ENCODE data around the gene LHX5. TPM values are rescaled to one million over a fixed set of nuclear protein-coding genes. Genes with fewer than 3 reads are reported as not detected.
A peak's percentile ranks its signal among the peaks of the same experiment; 100 is the strongest.

Gene LHX5
- polyA plus RNA-seq, 3 donors from 2014 or later = not detected

GRCh38 chr12:113488322-113488721, 16.7 kb upstream of the LHX5 start:
- H3K4me3 Mint-ChIP-seq = no peak overlapping the region

GRCh38 chr12:113486722-113487121, 15.1 kb upstream of the LHX5 start:
- Mint-ChIP-seq H3K9me3 (peaks cover 0 to 4% (median 0%) of the 10 kb centered on the region in 6 donors), H3K36me3 (no peaks in the 10 kb centered on the region), H3K27me3 (ENCODE audit: low read depth in 3 of 3) (peaks cover 5 to 14% (median 13%) of the 10 kb centered on the region in 3 donors), H3K27ac (no peak overlapping the region), H3K4me1 (no peaks in the 10 kb centered on the region), H3K4me3 (no peak overlapping the region)
- DNase-seq = no peak

More at GRCh38 chr12:113488322-113488721, 16.7 kb upstream of the LHX5 start:
- DNase-seq = no peak
- Mint-ChIP-seq H3K27ac (no peak overlapping the region), H3K27me3 (ENCODE audit: low read depth in 3 of 3) (peaks cover 5 to 9% (median 6%) of the 10 kb centered on the region in 3 donors), H3K36me3 (no peaks in the 10 kb centered on the region), H3K4me1 (no peaks in the 10 kb centered on the region), H3K9me3 (peaks cover 0 to 2% (median 0%) of the 10 kb centered on the region in 6 donors)

GRCh38 chr12:113485330-113485729, 13.7 kb upstream of the LHX5 start:
- Mint-ChIP-seq H3K4me3 (no peak overlapping the region), H3K27ac (no peak overlapping the region), H3K27me3 (ENCODE audit: low read depth in 3 of 3) (peaks cover 13 to 25% (median 17%) of the 10 kb centered on the region in 3 donors), H3K9me3 (peaks cover 0 to 7% (median under 1%) of the 10 kb centered on the region in 6 donors), H3K36me3 (peaks cover 0 to 4% (median under 1%) of the 10 kb centered on the region in 3 donors), H3K4me1 (no peaks in the 10 kb centered on the region)
- no peak for DNase-seq

GRCh38 chr12:113482334-113482733, 10.7 kb upstream of the LHX5 start:
- Mint-ChIP-seq H3K27ac (no peak overlapping the region), H3K27me3 (ENCODE audit: low read depth in 3 of 3) (peaks cover 14 to 40% (median 27%) of the 10 kb centered on the region in 3 donors), H3K4me1 (no peaks in the 10 kb centered on the region), H3K36me3 (peaks cover 0 to 9% (median 4%) of the 10 kb centered on the region in 3 donors), H3K9me3 (peaks cover 0 to 12% (median 5%) of the 10 kb centered on the region in 6 donors), H3K4me3 (no peak overlapping the region)
- no peak for DNase-seq

GRCh38 chr12:113480336-113480971, 8.8 kb upstream of the LHX5 start:
- Mint-ChIP-seq H3K27me3 (ENCODE audit: low read depth in 3 of 3) (peaks cover 14 to 38% (median 25%) of the 10 kb centered on the region in 3 donors), H3K4me3 (no peak overlapping the region), H3K27ac (no peak overlapping the region), H3K4me1 (no peaks in the 10 kb centered on the region), H3K36me3 (peaks cover 0 to 9% (median 4%) of the 10 kb centered on the region in 3 donors), H3K9me3 (peaks cover 0 to 12% (median 5%) of the 10 kb centered on the region in 6 donors)
- DNase-seq = no peak

GRCh38 chr12:113479590-113480335, 8.1 kb upstream of the LHX5 start:
- peaks cover 17 to 45% (median 32%) of the 10 kb centered on the region in 3 donors for H3K27me3 Mint-ChIP-seq (ENCODE audit: low read depth in 3 of 3)
- H3K4me3 Mint-ChIP-seq = no peak overlapping the region
- H3K4me1 Mint-ChIP-seq = no peaks in the 10 kb centered on the region
- DNase-seq = peak in 1 of 3 donors; percentile 15
- H3K27ac Mint-ChIP-seq = no peak overlapping the region
- H3K9me3 Mint-ChIP-seq = peaks cover 0 to 12% (median 5%) of the 10 kb centered on the region in 6 donors
- H3K36me3 Mint-ChIP-seq = peaks cover 0 to 9% (median 4%) of the 10 kb centered on the region in 3 donors

GRCh38 chr12:113479216-113479589, 7.5 kb upstream of the LHX5 start:
- H3K4me3 Mint-ChIP-seq = no peak overlapping the region
- H3K36me3 Mint-ChIP-seq = peaks cover 0 to 9% (median 4%) of the 10 kb centered on the region in 3 donors
- peaks cover 16 to 49% (median 36%) of the 10 kb centered on the region in 3 donors for H3K27me3 Mint-ChIP-seq (ENCODE audit: low read depth in 3 of 3)
- DNase-seq = no peak
- peaks cover 0 to 12% (median 5%) of the 10 kb centered on the region in 6 donors for H3K9me3 Mint-ChIP-seq
- H3K27ac Mint-ChIP-seq = no peak overlapping the region
- H3K4me1 Mint-ChIP-seq = no peaks in the 10 kb centered on the region

GRCh38 chr12:113478351-113479011, 6.8 kb upstream of the LHX5 start:
- peaks cover 0 to 12% (median 5%) of the 10 kb centered on the region in 6 donors for H3K9me3 Mint-ChIP-seq
- no peaks in the 10 kb centered on the region for H3K4me1 Mint-ChIP-seq
- no peak overlapping the region for H3K4me3 Mint-ChIP-seq
- H3K27me3 Mint-ChIP-seq (ENCODE audit: low read depth in 3 of 3) = peaks cover 17 to 52% (median 36%) of the 10 kb centered on the region in 3 donors
- no peak overlapping the region for H3K27ac Mint-ChIP-seq
- DNase-seq = no peak
- peaks cover 0 to 9% (median 4%) of the 10 kb centered on the region in 3 donors for H3K36me3 Mint-ChIP-seq

- DNase-seq = no peak
- Mint-ChIP-seq H3K4me1 (no peaks in the 10 kb centered on the region), H3K36me3 (peaks cover 0 to 9% (median 4%) of the 10 kb centered on the region in 3 donors), H3K9me3 (peaks cover 0 to 12% (median 5%) of the 10 kb centered on the region in 6 donors), H3K27me3 (ENCODE audit: low read depth in 3 of 3) (peaks cover 18 to 52% (median 38%) of the 10 kb centered on the region in 3 donors), H3K27ac (no peak overlapping the region), H3K4me3 (no peak overlapping the region)
These were observed 6.2 kb upstream of the LHX5 start for GRCh38 chr12:113477842-113478215.

- no peak overlapping the region for H3K4me3 Mint-ChIP-seq
- peaks cover 0 to 12% (median 5%) of the 10 kb centered on the region in 6 donors for H3K9me3 Mint-ChIP-seq
- peaks cover 17 to 52% (median 38%) of the 10 kb centered on the region in 3 donors for H3K27me3 Mint-ChIP-seq (ENCODE audit: low read depth in 3 of 3)
- H3K27ac Mint-ChIP-seq = no peak overlapping the region
- H3K4me1 Mint-ChIP-seq = no peaks in the 10 kb centered on the region
- peaks cover 0 to 9% (median 4%) of the 10 kb centered on the region in 3 donors for H3K36me3 Mint-ChIP-seq
- no peak for DNase-seq
These were observed 5.6 kb upstream of the LHX5 start for GRCh38 chr12:113477171-113477841.

GRCh38 chr12:113476176-113476986, 4.7 kb upstream of the LHX5 start:
- Mint-ChIP-seq H3K4me3 (no peak overlapping the region), H3K27ac (no peak overlapping the region), H3K27me3 (ENCODE audit: low read depth in 3 of 3) (peaks cover 14 to 49% (median 38%) of the 10 kb centered on the region in 3 donors), H3K4me1 (no peaks in the 10 kb centered on the region), H3K36me3 (peaks cover 0 to 9% (median 4%) of the 10 kb centered on the region in 3 donors), H3K9me3 (peaks cover 0 to 12% (median 4%) of the 10 kb centered on the region in 6 donors)
- no peak for DNase-seq

GRCh38 chr12:113475451-113476175, 3.9 kb upstream of the LHX5 start:
- no peak overlapping the region for H3K4me3 Mint-ChIP-seq
- H3K27ac Mint-ChIP-seq = no peak overlapping the region
- no peak for DNase-seq
- H3K4me1 Mint-ChIP-seq = no peaks in the 10 kb centered on the region
- peaks cover 14 to 43% (median 32%) of the 10 kb centered on the region in 3 donors for H3K27me3 Mint-ChIP-seq (ENCODE audit: low read depth in 3 of 3)
- H3K9me3 Mint-ChIP-seq = peaks cover 0 to 12% (median 4%) of the 10 kb centered on the region in 6 donors
- peaks cover 0 to 7% (median 4%) of the 10 kb centered on the region in 3 donors for H3K36me3 Mint-ChIP-seq

All from immature natural killer cell (primary cell).